Measurements from ENCODE around the gene GADD45B.
"Not testable (repeated sequence)": the region's sequence is repeated elsewhere in the genome, so short reads cannot be mapped to it uniquely, and the experiment has no call there.

The GADD45B gene

DNA sequence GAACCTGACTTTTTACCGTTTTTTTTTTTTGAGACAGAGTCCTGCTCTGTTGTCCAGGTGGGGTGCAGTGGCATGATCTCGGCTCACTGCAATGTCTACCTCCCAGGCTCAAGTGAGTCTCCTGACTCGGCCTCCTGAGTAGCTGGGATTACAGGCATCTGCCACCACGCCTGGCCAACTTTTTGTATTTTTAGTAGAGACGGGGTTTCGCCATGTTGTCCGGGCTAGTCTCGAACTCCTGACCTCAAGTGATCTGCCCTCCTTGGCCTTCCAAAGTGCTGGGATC, 6.1 kb upstream of the GADD45B start:
- not testable (repeated sequence) for DNase-seq

DNA sequence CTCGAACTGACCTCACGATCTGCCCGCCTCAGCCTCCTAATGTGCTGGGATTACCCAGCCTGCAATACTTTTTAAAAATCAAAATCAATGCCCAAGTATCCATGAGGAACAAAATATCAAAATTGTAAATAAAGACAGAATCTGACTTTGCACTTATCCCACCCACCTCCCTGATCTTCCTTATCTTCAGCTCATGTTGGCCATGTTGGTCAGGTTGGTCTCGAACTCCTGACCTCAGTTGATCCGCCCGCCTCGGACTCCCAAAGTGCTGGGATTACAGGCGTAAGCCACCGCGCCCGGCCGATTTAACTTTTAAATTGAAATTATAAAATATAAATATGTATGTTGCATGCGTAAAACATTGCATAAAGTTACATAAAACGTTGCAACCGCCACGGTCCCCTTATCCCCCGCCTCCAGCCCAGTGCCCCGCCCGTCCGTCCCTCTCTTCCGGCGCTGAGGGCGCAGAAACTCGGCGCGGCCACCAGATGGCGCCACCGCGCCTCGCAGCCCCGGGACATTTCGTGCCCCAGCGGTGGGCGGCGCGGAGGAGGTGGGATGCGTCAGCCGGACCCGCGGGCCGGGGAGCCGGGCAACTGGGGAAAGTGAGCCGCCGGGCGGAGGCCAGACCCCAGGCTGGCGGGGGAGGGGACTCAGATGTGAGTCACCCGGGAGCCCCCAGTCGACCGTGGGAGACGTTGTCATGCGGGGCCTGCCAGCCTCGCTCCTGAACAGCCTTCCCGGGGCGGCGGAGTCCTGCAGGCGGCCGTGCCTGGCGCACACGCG, 1.5 kb upstream of the GADD45B start:
- DNase-seq = peak; percentile 93

DNA sequence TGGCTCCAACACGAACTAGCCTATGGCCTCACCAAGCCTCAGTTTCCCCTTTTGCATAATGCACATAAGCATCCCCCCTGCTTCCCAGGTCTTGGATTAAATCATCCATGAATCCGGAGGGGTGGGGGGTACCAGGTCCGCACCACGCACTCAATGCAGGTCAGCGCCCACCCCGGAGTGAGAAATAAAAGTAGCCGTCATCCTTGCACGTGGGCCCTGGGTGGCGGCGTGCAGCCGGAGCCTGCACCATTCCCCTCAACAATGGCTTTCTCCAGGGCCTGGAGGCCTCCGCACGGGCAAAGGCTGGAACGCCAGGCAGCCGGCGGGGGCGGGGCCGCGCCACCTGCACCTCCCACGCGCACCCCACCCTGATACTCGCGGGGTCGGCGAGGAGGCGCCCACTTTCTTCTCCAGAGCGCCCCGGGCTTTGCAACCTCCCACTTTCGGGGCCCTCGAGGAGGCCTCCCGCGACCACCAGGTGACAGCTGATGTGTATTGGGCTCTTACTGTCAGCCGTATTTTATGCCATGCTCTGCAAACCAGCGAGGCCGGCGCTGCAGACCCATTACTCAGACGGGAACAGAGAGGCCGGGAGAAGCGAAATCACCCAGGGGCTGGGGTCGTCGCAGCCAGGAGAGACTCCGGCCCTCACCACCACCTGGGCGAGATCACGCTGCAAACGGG, 767 bp upstream of the GADD45B start:
- peak; percentile 73 for DNase-seq

DNA sequence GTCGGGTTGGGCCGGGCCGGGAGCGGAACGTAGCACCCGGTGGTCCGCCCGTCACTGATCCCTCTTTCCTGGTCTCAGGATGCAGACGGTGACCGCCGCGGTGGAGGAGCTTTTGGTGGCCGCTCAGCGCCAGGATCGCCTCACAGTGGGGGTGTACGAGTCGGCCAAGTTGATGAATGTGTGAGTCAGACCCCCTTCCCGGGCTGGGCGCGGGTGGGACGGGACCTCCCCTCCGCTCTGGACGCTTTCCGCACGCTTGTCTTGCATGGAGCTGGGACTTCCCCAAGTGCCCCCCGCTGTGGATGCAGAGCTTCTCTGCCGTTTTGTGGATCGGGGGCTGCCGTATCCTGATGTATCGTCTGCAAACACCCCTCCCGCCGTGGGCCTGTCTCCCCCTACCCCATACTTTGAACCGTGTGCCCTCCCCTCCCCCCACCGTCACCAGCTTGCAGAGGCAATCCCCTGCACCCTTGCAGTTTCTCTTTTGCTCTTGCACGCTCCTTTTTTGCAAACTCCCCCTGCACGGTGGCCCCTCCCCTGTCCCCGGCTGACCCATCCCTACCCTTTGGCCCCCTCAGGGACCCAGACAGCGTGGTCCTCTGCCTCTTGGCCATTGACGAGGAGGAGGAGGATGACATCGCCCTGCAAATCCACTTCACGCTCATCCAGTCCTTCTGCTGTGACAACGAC, 669 bp downstream of the GADD45B start:
- peak; percentile 74 for DNase-seq

DNA sequence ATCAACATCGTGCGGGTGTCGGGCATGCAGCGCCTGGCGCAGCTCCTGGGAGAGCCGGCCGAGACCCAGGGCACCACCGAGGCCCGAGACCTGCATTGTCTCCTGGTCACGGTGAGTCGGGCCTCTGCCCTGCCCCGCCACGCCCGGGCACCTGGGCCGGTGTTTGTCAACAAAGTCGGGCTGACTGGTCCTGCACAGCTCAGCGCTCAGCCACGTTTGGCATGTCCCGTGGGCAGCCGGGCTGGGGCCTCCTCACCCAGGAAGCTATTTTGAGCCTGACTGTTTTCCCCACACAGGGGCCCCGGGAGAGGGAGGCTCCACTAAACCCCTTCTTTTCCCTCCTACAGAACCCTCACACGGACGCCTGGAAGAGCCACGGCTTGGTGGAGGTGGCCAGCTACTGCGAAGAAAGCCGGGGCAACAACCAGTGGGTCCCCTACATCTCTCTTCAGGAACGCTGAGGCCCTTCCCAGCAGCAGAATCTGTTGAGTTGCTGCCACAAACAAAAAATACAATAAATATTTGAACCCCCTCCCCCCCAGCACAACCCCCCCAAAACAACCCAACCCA, 1.3 kb downstream of the GADD45B start:
- DNase-seq = peak; percentile 28

DNA sequence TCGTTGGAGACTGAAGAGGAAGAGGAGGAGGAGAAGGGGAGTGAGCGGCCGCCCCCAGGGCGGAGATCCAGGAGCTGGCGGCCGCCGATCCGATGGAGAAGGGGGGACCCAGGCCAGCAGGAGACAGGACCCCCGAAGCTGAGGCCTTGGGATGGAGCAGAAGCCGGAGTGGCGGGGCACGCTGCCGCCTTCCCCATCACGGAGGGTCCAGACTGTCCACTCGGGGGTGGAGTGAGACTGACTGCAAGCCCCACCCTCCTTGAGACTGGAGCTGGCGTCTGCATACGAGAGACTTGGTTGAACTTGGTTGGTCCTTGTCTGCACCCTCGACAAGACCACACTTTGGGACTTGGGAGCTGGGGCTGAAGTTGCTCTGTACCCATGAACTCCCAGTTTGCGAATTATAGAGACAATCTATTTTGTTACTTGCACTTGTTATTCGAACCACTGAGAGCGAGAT, 1.8 kb downstream of the GADD45B start:
- no peak for DNase-seq

DNA sequence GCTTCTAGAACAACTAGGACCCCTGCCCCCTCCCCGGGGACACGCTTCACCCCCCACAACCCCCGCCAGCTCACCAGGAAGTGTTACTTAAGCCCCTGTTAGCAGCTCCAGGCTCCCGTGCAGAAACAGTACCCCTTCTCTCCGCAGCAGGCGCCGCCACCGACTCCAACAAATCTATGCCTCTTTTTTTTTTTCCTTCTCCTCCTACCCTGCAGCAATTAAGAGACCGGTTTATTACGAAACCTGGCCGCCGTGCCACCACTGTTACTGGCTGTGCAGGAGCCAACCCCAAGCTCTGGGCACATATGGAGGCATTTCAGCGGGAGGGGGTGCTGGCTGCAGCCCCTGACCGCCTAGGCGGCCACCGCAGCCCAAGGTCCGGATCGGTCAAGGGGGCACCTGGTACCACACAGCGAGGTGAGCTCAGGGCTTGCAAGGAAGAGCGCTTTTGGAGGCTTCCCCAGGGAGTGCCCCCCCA, 2.4 kb downstream of the GADD45B start:
- DNase-seq = peak; percentile 62

DNA sequence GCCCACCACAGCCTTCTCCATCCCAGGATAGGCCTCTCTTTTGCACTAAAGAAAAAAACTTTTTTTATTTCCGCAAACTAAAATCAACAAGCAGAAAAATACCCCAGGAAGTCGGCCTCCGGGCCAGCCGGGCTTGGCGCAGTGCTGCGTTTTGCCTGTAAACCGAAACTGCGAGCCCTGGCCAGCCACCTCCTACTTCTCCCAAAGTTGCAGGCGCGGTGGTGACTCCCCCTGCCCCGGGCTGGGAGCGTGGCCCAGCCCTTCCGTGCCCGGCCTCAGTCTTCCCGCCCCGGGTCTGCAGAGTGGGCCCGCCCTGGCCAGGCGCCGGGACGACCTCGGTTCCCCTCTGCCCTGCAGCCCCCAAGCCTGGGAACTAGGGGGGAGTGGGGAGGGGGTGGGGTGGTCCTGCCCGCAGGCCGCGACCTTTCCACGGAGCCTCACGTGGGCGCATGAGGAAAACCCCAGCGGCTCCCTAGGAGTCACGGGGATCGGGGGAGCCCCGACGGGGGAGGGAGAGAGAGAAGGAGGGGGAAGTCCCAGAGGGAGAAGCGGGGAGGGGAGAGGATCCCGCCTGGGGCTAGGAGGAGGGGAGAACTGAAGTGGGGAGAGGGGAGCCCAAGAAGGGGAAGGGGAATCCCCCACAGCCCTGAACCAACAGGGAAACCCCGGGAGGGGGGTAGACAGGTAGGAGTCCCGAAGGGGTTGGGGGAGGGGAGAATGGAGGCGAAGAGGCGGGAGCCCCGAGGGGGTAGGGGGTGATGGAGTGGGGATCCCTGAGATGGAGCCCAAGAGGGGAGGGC, 3.0 kb downstream of the GADD45B start:
- peak; percentile 53 for DNase-seq

DNA sequence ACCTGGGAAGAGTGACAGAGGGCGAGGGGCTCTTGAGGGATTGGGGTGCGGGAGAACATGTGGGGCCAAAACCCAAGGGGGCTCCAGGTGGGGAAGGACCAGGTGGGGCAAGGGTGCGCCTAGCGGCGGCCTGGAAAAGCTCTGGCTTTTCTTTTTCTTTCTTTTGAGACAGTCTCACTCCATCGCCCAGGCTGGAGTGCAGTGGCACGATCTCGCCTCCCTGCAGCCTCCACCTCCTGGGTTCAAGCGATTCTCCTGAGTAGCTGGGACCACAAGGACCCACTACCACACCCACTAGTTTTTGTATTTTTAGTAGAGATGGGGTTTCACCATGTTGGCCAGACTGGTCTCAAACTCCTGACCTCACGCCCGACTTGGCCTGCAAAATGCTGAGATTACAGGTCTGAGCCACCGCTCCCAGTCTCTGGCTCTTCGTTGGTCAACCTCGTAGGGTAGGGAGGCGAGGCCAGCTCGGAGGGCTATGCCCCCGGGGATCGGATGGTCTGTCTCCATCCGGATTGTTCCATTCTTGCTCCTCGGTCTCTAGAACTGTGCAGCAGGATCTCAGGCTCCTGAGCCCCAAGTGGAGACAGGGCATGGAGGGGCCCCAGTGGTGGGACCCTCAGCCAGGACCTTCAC, 3.7 kb downstream of the GADD45B start:
- no peak for DNase-seq

DNA sequence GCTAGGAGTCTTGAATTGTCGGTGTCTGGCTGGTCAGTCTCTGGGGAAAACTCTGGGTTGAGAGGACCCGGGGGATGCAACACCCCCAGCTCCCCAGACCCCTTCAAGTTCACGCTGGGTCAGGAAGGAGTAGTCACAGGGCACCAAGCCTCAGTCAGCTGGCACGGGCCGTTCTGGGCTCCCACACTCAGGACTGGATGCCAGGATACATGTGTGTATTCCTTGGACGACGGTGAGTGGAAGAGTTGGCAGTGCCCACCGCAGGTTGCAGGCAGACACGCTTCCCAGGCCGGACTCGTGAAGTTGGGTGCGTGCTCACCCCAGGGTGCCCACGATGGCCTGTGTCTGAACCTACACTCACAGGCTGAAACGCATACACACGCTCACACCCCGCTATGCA, 5.5 kb downstream of the GADD45B start:
- no peak for DNase-seq

DNA sequence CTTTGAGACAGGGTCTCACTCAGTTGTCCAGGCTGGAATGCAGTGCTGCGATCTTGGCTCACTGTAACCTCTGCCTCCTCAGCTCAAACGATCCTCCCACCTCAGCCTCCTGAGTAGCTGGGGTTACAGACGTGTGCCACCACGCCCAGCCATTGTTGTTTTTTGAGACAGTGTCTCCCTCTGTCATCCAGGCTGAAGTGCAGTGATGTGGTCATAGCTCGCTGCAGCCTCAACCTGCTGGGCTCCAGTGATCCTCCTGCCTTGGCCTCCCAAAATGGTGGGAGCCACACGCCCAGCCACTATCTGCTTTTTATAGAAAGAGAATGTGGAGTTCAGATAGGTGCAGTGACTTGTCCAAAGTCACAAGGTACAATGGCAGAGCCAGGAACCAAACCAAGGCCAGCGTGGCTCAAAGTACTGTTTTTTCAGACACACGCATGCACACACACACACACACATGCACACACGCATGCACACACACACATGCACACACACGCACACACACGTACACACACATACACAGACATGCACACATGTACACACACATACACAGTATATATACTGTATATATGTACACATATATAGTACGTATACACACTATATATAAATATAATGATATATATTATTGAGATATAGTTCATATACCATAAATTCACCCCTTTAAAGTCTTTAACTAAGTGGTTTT, 6.6 kb downstream of the GADD45B start:
- DNase-seq = no peak

DNA sequence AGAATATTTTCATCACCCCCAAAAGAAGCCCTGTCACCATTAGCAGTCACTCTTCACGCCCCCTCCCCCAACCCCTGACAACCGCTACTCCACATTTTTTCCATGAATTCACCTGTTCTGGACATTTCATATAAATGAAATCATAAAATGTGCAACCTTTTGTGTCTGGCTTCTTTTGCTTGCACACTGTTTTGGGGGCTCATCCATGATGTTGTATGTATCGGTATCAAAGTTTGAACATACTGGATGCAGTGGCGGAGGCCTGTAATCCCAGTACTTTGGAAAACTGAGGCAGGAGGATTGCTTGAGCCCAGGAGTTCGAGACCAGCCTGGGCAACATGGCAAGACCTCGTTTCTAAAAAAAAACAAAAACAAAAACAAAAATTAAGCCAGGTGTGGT, 7.2 kb downstream of the GADD45B start:
- DNase-seq = no peak

DNA sequence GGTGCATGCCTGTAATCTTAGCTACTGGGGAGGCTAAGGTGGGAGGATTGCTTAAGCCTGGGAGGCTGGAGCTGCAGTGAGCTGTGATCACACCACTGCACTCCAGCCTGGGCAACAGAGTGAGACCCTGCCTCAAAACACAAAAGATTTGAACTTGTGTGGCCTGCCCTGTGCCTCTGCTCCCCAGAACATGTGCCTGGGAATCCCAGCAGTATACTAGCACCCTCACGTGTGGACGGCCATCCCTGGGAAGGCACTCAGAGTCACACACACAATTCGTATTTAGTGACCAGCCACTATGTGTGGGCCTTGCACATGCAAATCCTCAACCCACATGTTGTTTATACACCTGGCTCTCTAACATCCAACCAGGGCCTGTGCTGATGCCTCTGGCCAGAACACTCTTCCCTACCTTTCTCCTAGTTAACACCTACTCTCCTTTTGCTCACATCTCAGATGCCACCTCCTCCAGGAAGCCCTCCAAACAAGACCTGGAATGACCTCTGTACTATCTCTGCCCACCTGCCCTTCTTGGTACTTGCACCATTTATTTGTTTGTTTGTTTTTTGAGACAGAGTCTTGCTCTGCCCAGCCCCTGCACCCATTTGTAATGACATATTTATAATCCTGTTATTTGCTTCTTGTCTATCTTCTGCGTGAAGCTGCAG, 7.7 kb downstream of the GADD45B start:
- no peak for DNase-seq

DNA sequence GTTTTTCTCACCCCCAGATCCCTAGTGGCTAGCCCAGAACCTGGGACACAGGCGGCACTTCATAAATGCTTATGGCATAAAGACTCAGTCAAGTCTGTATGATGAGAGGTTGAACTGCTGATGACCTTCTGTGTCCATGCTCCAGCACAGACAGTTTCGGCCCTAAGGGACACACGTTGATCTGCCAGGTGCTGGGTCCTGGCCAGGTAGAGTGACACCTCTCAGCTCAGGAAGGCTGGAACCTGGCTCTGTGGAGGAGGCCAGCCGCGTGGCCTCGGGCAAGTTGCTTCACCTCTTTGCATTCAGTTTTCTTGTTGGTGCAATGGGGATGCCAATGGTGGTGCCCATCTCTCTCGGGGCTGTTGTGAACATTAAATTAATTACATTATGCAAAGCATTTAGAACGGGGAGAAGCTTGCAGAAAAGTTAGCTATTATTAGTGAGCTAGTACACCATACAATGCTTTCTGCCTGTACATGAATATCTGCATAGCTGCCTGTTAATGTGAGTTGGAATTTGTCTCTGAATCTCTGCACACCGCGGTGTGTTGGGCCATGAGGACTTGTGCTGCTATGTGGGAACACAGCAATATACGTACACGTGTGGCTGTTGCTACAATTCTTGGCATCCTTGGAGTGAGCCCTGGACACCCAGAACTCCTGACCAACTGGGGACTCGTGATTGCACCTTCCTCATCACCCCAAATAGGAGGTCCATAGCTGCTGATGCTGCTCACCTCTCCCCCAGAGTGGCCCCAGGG, 8.4 kb downstream of the GADD45B start:
- no peak for DNase-seq

DNA sequence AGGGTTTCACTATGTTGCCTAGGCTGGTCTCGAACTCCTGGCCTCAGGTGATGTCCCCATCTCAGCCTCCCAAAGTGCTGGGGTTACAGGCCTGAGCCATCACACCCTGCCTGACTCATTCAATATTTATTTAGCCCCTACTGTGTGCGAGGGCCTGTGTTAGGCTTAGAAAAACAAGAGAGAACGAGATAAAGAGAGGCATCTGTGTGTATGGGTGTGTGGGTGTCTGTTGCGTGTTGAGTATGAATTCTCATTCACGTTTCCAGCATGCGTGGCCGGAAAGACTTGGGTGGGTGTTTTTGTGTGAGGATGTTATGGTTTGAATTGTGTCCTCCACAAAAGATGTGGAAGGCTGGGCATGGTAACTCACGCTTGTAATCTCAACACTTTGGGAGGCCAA, 9.5 kb downstream of the GADD45B start:
- no peak for DNase-seq

DNA sequence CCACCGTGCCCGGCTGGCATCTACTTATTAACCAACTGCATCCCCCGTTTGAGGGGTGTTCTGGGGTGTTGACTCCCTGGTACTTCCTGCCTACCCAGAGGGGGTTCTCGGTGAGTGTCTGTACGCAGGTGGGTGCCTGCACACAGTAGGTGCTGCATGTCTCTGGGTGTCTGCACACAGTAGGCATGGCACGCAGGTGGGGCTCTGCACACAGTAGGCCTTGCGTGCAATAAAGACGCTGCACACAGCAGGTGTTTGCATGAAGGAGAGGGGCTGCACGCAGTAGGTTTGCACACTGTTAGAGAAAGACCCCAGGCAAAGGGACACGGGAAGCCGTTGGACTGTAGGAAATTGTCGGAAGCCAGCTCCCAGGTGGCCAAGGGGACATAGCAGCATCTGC, 11.2 kb downstream of the GADD45B start:
- no peak for DNase-seq

DNA sequence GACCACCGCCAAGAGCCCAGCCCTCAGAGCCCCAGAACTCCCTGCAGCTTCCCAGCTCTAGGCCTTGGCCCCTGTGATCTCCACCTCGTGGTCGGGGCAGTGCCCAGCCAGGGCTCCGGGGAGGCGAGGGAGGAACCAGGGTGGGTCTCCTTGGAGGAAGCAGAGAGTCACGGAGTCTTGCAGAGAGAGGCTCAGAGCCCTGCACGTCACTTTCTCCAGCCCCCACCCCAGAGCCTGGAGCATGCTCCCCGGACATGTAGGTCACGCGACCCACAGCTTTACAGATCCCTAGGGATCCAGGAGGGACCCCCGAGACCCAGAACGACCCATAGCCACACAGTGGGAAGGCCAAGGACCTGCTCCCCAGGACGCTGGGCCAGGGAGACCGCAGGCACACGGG, 11.9 kb downstream of the GADD45B start:
- no peak for DNase-seq

DNA sequence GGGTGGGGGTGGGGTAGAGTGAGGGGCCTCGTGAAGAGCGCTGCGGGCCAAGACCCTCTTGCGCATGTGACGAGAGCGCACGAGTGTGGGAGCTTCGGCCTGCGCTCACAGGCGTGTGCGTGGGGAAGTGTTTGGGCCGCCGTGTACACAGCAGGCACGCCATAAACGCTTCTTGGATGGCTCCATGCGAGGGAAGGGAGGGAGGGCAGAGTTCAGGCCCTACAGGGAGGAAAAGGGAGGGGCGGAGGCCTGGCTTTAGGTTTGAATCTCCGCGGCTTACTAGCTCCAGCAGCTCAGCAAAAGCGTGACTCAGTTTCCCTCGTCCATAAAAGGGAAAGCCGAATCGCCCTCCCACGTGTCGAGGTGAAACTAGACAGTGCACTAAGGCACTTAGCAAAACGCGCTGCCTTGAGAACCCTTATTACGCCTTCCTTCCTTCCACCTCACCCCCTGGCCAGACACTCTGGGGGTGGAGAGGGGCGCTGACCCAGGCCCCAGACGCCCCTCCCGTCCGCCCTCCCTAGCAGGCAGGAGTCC, 12.5 kb downstream of the GADD45B start:
- no peak for DNase-seq

DNA sequence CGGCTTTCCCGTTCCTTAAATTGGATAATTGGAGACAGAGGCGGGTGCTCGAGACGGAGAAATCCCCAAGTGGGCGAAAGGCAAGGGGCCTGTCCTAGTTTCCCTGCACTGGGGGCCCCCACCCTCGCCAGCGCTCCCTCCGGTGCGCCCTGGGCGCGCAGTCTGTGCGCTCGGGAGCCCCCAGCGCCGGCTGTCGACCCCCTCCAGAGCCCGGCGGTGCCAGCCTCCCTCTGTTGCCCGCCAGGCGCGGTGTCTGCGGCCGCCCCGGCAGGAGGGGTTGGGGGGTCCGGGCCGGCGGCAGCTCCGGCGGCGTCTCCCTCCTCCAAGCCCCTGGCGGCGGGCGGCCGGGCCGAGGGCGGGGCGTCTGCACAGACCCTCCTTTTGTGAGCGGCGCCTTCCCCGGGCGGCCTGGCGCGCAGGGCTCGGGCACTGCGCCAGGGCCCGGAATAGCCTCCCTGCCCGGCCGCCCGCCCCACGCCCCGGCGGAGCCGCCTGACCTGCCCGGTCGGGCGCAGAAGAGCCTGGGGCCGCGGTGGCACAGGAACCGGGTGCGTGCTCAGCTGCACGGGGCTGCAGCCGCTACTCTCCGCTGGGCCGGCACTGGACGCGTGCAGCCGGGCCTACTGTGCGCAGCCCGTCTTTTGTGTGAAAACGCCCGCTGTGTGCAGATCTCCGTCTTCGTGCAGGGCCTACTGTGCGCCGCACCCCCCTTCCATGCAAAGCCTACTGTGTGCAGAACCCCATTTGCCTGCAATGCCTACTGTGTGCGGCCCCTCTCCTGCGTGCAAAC, 13.2 kb downstream of the GADD45B start:
- no peak for DNase-seq
